PC-3 (cell line): ENCODE data around the gene MT1H. TPM values are rescaled to one million over a fixed set of nuclear protein-coding genes. Genes with fewer than 3 reads are reported as not detected.

Experiments
- total RNA-seq: library from RNA; depleted of rRNA; stranded (reverse); fragments of >200 nt; gene quantifications from 2 replicates; pipeline ENCODE4 v1.2.3, GENCODE V29; 2014; rRNA removed

MT1H gene
- total RNA-seq, 1 experiment from 2014 or later, result not detected

Other genes with a start within 250 kb of the MT1H start
- 98.9 and 107 TPM in 2 replicates for gene AMFR, start 244.3 kb upstream of the MT1H start, total RNA-seq
- 44.5 and 109 TPM in 2 replicates for gene NUDT21, start 218.5 kb upstream of the MT1H start, total RNA-seq
- 46.4 and 55.5 TPM in 2 replicates for gene OGFOD1, start 218.3 kb upstream of the MT1H start, total RNA-seq
- gene BBS2, start 149.8 kb upstream of the MT1H start, total RNA-seq, result 17.6 and 19.2 TPM in 2 replicates
- gene MT4, start 104.7 kb upstream of the MT1H start, total RNA-seq, result not detected in 2 replicates
- gene MT3, start 80.3 kb upstream of the MT1H start, total RNA-seq, result not detected in 2 replicates
- 683 and 758 TPM in 2 replicates for gene MT2A, start 61.2 kb upstream of the MT1H start, total RNA-seq
- not detected in 2 replicates for gene MT1E, start 44.0 kb upstream of the MT1H start, total RNA-seq
- 1.3 and 1.5 TPM in 2 replicates for gene MT1M, start 37.2 kb upstream of the MT1H start, total RNA-seq
- gene MT1A, start 31.1 kb upstream of the MT1H start, total RNA-seq, result not detected in 2 replicates
- not detected in 2 replicates for gene MT1B, start 17.9 kb upstream of the MT1H start, total RNA-seq
- 15.2 and 27.3 TPM in 2 replicates for gene MT1F, start 11.9 kb upstream of the MT1H start, total RNA-seq
- not detected in 2 replicates for gene MT1G, start 1.7 kb upstream of the MT1H start, total RNA-seq
- 83.8 and 120 TPM in 2 replicates for gene MT1X, start 12.7 kb downstream of the MT1H start, total RNA-seq
- 94.5 and 98.6 TPM in 2 replicates for gene NUP93, start 60.3 kb downstream of the MT1H start, total RNA-seq
- not detected in 2 replicates for gene SLC12A3, start 195.4 kb downstream of the MT1H start, total RNA-seq